DND-41 (cell line): Measurements from ENCODE around the gene CENPE.

Experiments
- CTCF ChIP-seq: IDR thresholded peaks from 2 replicates; pipeline ENCODE4 v1.5.1; 2012; ENCODE audit warnings: borderline replicate concordance, low read length, moderate library complexity, mild to moderate bottlenecking; ENCODE audit not compliant: poor library complexity, severe bottlenecking; ENCODE audit errors: extremely low read depth
- EZH2 ChIP-seq: IDR thresholded peaks from 3 replicates; pipeline ENCODE4 v1.6.1; 2012; ENCODE audit warnings: borderline replicate concordance, low read depth, mild to moderate bottlenecking, moderate library complexity, low read length, inconsistent platforms; ENCODE audit not compliant: severe bottlenecking

DNA sequence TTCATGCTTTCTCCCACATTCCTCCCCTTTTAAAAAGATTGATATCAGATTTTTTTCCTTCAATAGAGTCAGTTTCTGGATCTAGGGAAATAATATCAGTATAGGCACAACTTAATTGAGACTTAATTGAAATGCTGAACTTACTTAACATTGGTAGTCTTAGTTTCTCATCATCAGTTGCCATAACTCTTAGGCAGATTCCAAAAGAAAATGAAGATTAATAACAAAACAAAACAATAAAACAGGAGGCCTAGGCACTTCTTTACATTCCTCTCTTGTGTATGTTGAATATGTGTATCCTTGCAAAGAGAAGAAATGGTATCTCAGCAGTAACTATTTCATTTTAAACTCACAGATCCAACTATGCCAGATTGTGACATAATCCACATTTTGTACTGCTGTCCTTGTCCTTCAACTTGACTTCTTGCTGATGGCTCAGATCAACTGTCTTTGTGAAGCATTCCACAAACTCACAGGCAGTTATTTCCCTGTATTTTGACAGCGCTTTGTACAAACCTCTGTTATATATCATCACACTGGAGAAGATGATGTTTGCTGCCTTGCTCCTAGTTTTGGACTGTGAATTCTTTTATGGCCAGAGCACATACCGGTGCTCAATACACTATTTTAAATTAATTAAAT, 112.5 kb downstream of the CENPE start:
- TF ChIP-seq CTCF: no peak
- TF ChIP-seq EZH2: no peak
